ENCODE measurements around the gene RRN3.
"Not testable (repeated sequence)": the region's sequence is repeated elsewhere in the genome, so short reads cannot be mapped to it uniquely, and the experiment has no call there.

RRN3 gene

DNA sequence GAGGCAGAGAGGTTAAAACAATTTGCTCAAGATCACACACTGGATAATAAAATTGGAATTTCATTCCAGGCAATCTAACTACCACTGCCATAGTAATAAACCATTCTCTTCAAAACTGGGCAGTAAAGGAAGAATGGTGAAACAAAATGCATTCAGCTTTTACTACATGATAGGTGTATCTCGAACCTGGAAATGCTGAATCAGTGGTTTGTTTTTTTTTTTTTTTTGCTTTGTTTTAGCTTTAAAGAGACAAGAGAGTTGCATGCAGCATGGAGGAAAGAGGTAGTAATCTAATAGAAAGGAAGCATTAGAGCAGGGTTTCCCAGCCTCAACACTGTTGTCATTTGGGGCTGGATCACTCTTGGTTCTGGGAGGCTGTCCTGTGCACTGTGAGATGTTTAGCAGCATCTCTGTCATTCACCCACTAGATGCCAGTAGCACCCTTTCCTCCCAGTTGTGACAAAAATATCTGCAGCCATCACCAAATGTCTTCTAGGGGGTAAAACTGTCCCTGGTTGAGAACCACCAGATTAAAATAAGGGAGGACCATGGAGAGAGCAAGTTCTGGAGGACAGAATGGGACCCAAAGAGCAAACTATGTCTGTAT, 3.3 kb downstream of the RRN3 start:
- CTCF ChIA-PET: not testable (repeated sequence)

DNA sequence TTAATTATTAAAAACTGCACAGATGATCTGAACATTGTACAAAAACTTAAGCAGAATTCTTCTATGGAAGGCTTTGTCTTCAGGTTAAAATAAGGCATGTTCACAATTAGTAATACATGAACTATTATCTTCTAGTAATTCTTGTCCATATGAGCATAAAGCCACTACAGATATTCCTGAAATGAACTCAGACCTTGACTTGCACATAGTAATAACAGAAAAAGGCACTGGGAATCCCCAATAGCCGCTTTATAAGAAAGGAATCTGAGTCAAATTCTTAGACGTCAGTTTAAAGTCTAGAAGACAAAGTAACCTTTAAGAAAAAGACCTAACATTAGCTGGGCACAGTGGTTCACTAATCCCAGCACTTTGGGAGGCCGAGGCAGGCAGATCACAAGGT, 11.3 kb downstream of the RRN3 start:
- H3K27ac ChIP-seq (ENCODE audit: insufficient read depth in 1 of 2, low read depth in 1 of 2, low read length in 2 of 2, poor library complexity in 1 of 2, severe bottlenecking in 2 of 2); DNase-seq; CTCF ChIA-PET; H3K27me3 ChIP-seq (replicated peaks in 2 of 5; ENCODE audit: control insufficient read depth in 4 of 5, insufficient read depth in 5 of 5, low read length in 4 of 5); H3K4me1 ChIP-seq (ENCODE audit: control extremely low read depth in 1 of 4, control insufficient read depth in 4 of 4, insufficient read depth in 4 of 4, low read length in 3 of 4); H3K4me3 ChIP-seq (ENCODE audit: control insufficient read depth in 1 of 7, extremely low read depth in 1 of 7, insufficient read depth in 4 of 7, low read depth in 2 of 7, low read length in 6 of 7); POLR2A ChIA-PET; H3K9me3 ChIP-seq (ENCODE audit: control extremely low read depth in 1 of 5, control insufficient read depth in 4 of 5, insufficient read depth in 2 of 5, low read depth in 1 of 5, low read length in 4 of 5): not testable (repeated sequence)
- peaks cover 3 to 32% (median 8%) of the 10 kb centered on the region in 4 experiments for H3K36me3 ChIP-seq (ENCODE audit: control insufficient read depth in 4 of 4, insufficient read depth in 4 of 4, low read length in 3 of 4)
- 100% methylated on average over 1 of the region's 3 CpGs for WGBS (ENCODE audit: insufficient coverage)

More for the DNA sequence above, 3.3 kb downstream of the RRN3 start:
- DNase-seq; H3K27me3 ChIP-seq (replicated peaks in 2 of 5; ENCODE audit: control insufficient read depth in 4 of 5, insufficient read depth in 5 of 5, low read length in 4 of 5); POLR2A ChIA-PET; H3K9me3 ChIP-seq (ENCODE audit: control extremely low read depth in 1 of 5, control insufficient read depth in 4 of 5, insufficient read depth in 2 of 5, low read depth in 1 of 5, low read length in 4 of 5); H3K4me3 ChIP-seq (ENCODE audit: control insufficient read depth in 1 of 7, extremely low read depth in 1 of 7, insufficient read depth in 4 of 7, low read depth in 2 of 7, low read length in 6 of 7); H3K27ac ChIP-seq (ENCODE audit: insufficient read depth in 1 of 2, low read depth in 1 of 2, low read length in 2 of 2, poor library complexity in 1 of 2, severe bottlenecking in 2 of 2): not testable (repeated sequence)
- 100% methylated on average over 1 of the region's 1 CpG for WGBS (ENCODE audit: insufficient coverage)
- peaks cover 0 to 16% (median 7%) of the 10 kb centered on the region in 4 experiments for H3K4me1 ChIP-seq (ENCODE audit: control extremely low read depth in 1 of 4, control insufficient read depth in 4 of 4, insufficient read depth in 4 of 4, low read length in 3 of 4)
- H3K36me3 ChIP-seq (ENCODE audit: control insufficient read depth in 4 of 4, insufficient read depth in 4 of 4, low read length in 3 of 4): peaks cover 0 to 15% (median 3%) of the 10 kb centered on the region in 4 experiments

DNA sequence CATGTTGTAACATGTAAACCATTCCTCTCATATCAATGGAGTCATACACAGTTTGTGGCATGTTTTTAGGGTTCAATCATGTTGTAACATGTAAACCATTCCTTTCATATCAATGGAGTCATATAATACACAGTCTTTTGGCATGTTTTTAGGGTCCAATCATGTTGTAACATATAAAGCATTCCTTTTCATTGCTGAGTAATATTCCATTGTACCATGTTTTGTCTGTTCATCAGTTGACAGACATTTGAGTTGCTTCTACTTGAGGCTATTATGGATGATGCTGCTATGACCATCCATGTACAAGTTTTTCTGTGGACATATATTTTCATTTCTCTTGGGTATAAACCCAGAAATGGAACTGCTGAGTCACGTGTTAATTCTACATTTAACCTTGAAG, 13.2 kb downstream of the RRN3 start:
- H3K9me3 ChIP-seq (ENCODE audit: control extremely low read depth in 1 of 5, control insufficient read depth in 4 of 5, insufficient read depth in 2 of 5, low read depth in 1 of 5, low read length in 4 of 5); POLR2A ChIA-PET; CTCF ChIA-PET; H3K4me1 ChIP-seq (ENCODE audit: control extremely low read depth in 1 of 4, control insufficient read depth in 4 of 4, insufficient read depth in 4 of 4, low read length in 3 of 4); DNase-seq; H3K27me3 ChIP-seq (replicated peaks in 2 of 5; ENCODE audit: control insufficient read depth in 4 of 5, insufficient read depth in 5 of 5, low read length in 4 of 5); H3K4me3 ChIP-seq (ENCODE audit: control insufficient read depth in 1 of 7, extremely low read depth in 1 of 7, insufficient read depth in 4 of 7, low read depth in 2 of 7, low read length in 6 of 7); H3K27ac ChIP-seq (ENCODE audit: insufficient read depth in 1 of 2, low read depth in 1 of 2, low read length in 2 of 2, poor library complexity in 1 of 2, severe bottlenecking in 2 of 2): not testable (repeated sequence)
- H3K36me3 ChIP-seq (ENCODE audit: control insufficient read depth in 4 of 4, insufficient read depth in 4 of 4, low read length in 3 of 4): peaks cover 5 to 35% (median 10%) of the 10 kb centered on the region in 4 experiments
- whole genome bisulfite sequencing (ENCODE audit: insufficient coverage): 38% methylated on average over 1 of the region's 1 CpG

DNA sequence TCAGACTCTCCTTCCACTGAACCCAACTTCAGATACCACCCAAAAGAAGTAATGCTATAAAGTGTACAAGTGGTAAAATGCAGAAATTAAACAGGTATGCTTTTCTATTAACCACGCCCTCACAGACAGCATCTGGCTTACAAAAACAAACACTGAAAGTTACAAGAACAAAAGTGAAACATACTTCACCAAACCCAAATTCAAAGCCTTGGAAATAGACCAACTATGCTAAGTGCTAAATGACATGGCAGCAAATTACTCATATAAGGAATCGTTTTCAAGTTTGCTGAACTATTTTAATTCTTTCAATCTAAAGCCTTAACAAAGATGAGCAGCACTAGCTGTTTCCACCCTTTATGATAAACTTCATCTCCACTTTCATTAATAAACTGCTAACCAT, 17.9 kb downstream of the RRN3 start:
- H3K27me3 ChIP-seq (replicated peaks in 2 of 5; ENCODE audit: control insufficient read depth in 4 of 5, insufficient read depth in 5 of 5, low read length in 4 of 5); H3K4me1 ChIP-seq (ENCODE audit: control extremely low read depth in 1 of 4, control insufficient read depth in 4 of 4, insufficient read depth in 4 of 4, low read length in 3 of 4); H3K4me3 ChIP-seq (ENCODE audit: control insufficient read depth in 1 of 7, extremely low read depth in 1 of 7, insufficient read depth in 4 of 7, low read depth in 2 of 7, low read length in 6 of 7); POLR2A ChIA-PET; H3K27ac ChIP-seq (ENCODE audit: insufficient read depth in 1 of 2, low read depth in 1 of 2, low read length in 2 of 2, poor library complexity in 1 of 2, severe bottlenecking in 2 of 2); DNase-seq; CTCF ChIA-PET; H3K9me3 ChIP-seq (ENCODE audit: control extremely low read depth in 1 of 5, control insufficient read depth in 4 of 5, insufficient read depth in 2 of 5, low read depth in 1 of 5, low read length in 4 of 5): not testable (repeated sequence)
- H3K36me3 ChIP-seq (ENCODE audit: control insufficient read depth in 4 of 4, insufficient read depth in 4 of 4, low read length in 3 of 4): peaks cover 8 to 53% (median 25%) of the 10 kb centered on the region in 4 experiments
- WGBS (ENCODE audit: insufficient coverage): 100% methylated on average over 1 of the region's 2 CpGs

DNA sequence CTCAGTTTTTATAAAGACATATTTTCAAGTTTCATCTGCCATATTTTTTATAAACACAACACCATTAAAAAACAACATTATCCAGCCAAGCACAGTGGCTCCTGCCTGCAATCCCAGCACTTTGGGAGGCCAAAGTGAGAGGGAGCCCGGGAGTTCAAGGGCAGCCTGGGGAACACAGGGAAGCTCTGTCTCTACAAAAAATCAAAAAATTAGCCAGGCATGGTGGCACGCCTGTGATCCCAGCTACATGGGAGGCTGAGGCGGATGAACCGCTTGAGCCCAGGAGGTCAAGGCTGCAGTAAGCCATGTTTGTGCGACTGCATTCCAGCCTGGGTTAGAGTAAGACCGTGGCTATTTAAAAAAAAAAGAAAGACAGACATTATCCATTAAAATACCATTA, 21.0 kb downstream of the RRN3 start:
- Histone ChIP-seq H3K4me1 (ENCODE audit: control extremely low read depth in 1 of 4, control insufficient read depth in 4 of 4, insufficient read depth in 4 of 4, low read length in 3 of 4) (no peaks in the 10 kb centered on the region), H3K36me3 (ENCODE audit: control insufficient read depth in 4 of 4, insufficient read depth in 4 of 4, low read length in 3 of 4) (peaks cover 10 to 55% (median 32%) of the 10 kb centered on the region in 4 experiments), H3K27ac (ENCODE audit: insufficient read depth in 1 of 2, low read depth in 1 of 2, low read length in 2 of 2, poor library complexity in 1 of 2, severe bottlenecking in 2 of 2) (no peak overlapping the region), H3K27me3 (replicated peaks in 2 of 5; ENCODE audit: control insufficient read depth in 4 of 5, insufficient read depth in 5 of 5, low read length in 4 of 5) (no peaks in the 10 kb centered on the region), H3K4me3 (ENCODE audit: control insufficient read depth in 1 of 7, extremely low read depth in 1 of 7, insufficient read depth in 4 of 7, low read depth in 2 of 7, low read length in 6 of 7) (no peak overlapping the region), H3K9me3 (ENCODE audit: control extremely low read depth in 1 of 5, control insufficient read depth in 4 of 5, insufficient read depth in 2 of 5, low read depth in 1 of 5, low read length in 4 of 5) (no peaks in the 10 kb centered on the region)
- ChIA-PET CTCF (interaction anchor here (1.0 to 2.8 kb wide), 3 partner anchors 11 to 41 kb away, joined by 4 to 10 read pairs (median 4); no protein-coding TSS in a partner anchor), POLR2A (no interaction called here)
- 96% methylated on average over 6 of the region's 6 CpGs for WGBS (ENCODE audit: insufficient coverage)
- no peak for DNase-seq

DNA sequence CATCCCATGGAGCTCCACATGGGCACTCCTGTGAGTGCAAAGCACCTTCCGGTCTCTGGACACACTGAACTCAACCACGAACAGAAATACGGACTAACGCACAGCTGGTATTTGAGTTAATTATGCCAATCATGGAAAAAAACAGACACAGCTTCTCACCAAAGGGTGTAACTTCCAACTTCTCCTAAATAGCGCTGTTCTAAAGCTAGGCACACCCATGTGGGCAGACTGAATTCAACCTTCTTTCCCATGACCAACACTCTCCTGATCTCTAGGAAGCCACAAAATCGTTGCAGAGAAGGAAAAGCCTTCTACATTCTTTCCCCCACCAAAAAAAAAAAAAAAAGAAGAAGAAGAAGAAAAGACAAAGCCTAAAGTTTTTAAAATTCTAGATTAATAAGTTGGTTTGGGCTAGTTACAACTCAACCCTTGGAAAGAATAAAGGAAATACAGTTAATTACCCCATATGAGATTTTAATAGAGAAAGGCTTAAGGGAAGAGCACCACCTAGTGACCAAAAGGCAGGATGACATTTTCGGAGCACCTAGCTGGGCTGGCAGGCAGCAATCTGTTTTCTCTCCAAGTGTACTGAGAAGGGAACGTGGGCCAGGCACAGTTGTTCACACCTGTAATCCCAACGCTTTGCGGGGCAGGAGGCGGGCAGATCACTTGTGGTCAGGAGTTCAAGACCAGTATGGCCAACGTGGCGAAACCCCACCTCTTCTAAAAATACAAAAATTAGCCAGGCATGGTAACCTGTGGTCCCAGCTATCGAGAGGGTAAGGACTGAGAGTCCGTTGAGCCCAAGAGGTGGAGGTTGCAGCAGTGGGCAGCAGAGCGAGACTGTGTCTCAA, 21.9 kb downstream of the RRN3 start:
- H3K9me3 ChIP-seq (ENCODE audit: control extremely low read depth in 1 of 5, control insufficient read depth in 4 of 5, insufficient read depth in 2 of 5, low read depth in 1 of 5, low read length in 4 of 5); H3K27ac ChIP-seq (ENCODE audit: insufficient read depth in 1 of 2, low read depth in 1 of 2, low read length in 2 of 2, poor library complexity in 1 of 2, severe bottlenecking in 2 of 2); H3K27me3 ChIP-seq (replicated peaks in 2 of 5; ENCODE audit: control insufficient read depth in 4 of 5, insufficient read depth in 5 of 5, low read length in 4 of 5); H3K4me1 ChIP-seq (ENCODE audit: control extremely low read depth in 1 of 4, control insufficient read depth in 4 of 4, insufficient read depth in 4 of 4, low read length in 3 of 4); DNase-seq; H3K4me3 ChIP-seq (ENCODE audit: control insufficient read depth in 1 of 7, extremely low read depth in 1 of 7, insufficient read depth in 4 of 7, low read depth in 2 of 7, low read length in 6 of 7): not testable (repeated sequence)
- ChIA-PET POLR2A (interaction anchor here (0.6 kb wide), 1 partner anchor 18 kb away, joined by 5 read pairs; no protein-coding TSS in a partner anchor), CTCF (interaction anchor here (0.7 to 2.8 kb wide), 5 partner anchors 10 to 40 kb away, joined by 3 to 10 read pairs (median 4); no protein-coding TSS in a partner anchor)
- 65% methylated on average over 8 of the region's 16 CpGs for WGBS (ENCODE audit: insufficient coverage)
- H3K36me3 ChIP-seq (ENCODE audit: control insufficient read depth in 4 of 4, insufficient read depth in 4 of 4, low read length in 3 of 4): peaks cover 10 to 52% (median 31%) of the 10 kb centered on the region in 4 experiments

DNA sequence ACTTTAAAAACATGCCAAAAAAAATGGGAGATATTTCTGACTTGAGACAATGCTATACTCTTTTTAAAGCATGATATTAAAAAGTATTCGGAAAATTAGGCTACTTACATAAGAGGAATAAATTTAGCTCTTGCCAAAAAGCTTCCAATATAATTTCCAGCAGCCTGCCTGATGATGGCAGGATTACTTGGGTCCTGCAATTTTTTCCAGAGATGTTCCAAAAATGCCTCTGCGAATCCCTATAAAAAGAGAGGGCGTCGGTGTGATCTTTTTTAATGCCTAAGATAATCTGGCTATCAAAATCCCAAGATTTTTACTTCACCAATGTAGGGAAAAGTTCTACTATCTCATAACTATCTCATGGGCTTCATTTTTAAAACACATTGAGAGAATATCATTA, 23.1 kb downstream of the RRN3 start:
- CTCF ChIA-PET: interaction anchor here (1.2 kb wide), 1 partner anchor 9 kb away, joined by 3 read pairs; no protein-coding TSS in a partner anchor
- H3K4me1 ChIP-seq (ENCODE audit: control extremely low read depth in 1 of 4, control insufficient read depth in 4 of 4, insufficient read depth in 4 of 4, low read length in 3 of 4); H3K4me3 ChIP-seq (ENCODE audit: control insufficient read depth in 1 of 7, extremely low read depth in 1 of 7, insufficient read depth in 4 of 7, low read depth in 2 of 7, low read length in 6 of 7); H3K27ac ChIP-seq (ENCODE audit: insufficient read depth in 1 of 2, low read depth in 1 of 2, low read length in 2 of 2, poor library complexity in 1 of 2, severe bottlenecking in 2 of 2); H3K9me3 ChIP-seq (ENCODE audit: control extremely low read depth in 1 of 5, control insufficient read depth in 4 of 5, insufficient read depth in 2 of 5, low read depth in 1 of 5, low read length in 4 of 5); POLR2A ChIA-PET; H3K27me3 ChIP-seq (replicated peaks in 2 of 5; ENCODE audit: control insufficient read depth in 4 of 5, insufficient read depth in 5 of 5, low read length in 4 of 5); DNase-seq: not testable (repeated sequence)
- H3K36me3 ChIP-seq (ENCODE audit: control insufficient read depth in 4 of 4, insufficient read depth in 4 of 4, low read length in 3 of 4): peaks cover 9 to 56% (median 29%) of the 10 kb centered on the region in 4 experiments
- WGBS (ENCODE audit: insufficient coverage): no CpG with 5 or more reads among the region's 4 CpGs
